NCI-H187 treated with DMSO at 0.1 percent for 48 hours (cell line): ENCODE measurements around the gene SLPI.

Experiments used
- DNase-seq: peaks from one replicate; lab custom pipeline; 2025; lab: John Stamatoyannopoulos, UW

Gene SLPI

GRCh38 chr20:45212836-45213235 lies 41.5 kb downstream of the SLPI start:
- no peak for DNase-seq

GRCh38 chr20:45211569-45212474 lies 42.5 kb downstream of the SLPI start:
- no peak for DNase-seq

DNA sequence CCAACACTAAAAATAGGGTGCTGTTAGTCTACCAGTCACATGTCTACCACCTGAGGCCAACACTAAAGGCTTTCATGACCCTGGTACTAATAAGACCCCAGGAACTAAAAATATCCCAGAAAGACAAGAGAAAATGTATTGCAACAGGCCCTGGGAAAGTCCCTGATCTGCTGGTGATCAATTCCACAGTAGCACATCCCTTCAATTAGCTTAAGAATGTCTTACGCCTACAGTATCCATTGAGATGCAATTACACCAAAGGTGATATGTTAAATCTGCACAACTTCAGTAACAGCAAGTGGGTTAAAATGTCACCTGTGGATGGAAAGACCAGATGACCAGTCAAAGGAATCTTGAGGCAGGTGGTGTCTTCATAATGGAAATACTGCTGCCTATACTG lies 44.4 kb downstream of the SLPI start:
- DNase-seq, result no peak

DNA sequence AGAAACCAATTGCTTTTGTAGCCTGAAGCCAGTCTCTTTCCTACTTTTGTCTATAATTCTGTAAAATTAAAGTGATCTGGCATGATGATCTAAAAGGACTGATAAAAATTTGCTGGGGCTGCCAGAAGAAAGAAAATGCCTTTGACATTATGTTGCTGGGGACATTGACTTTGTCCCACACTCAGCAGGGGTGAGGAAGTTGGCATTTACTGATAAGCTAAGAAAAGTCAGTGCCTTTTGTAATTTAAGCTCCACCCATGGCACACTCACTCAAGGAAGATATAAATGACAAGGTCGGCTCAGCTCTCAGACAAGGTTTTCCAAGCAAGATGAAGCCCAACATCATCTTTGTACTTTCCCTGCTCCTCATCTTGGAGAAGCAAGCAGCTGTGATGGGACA lies 47.6 kb downstream of the SLPI start, which contains the start of gene SEMG1:
SEMG1 (plus strand) TSS at position 309 of the 400 bp plus-strand sequence; CDS start at position 330, 21 bp downstream.
- DNase-seq, result no peak
